Testis (tissue), 3 donors: ENCODE measurements around the gene GRAMD1B. TPM values are rescaled to one million over a fixed set of nuclear protein-coding genes. Genes with fewer than 3 reads are reported as not detected.

ENCODE experiments used
- DNase-seq: peaks from one replicate; pipeline ENCODE4 v3.0.0-alpha.2; 2019
- H3K27ac ChIP-seq, 2 donors: fragments of 200-600 bp; sonication (generic); one replicate each; pipeline ENCODE4 v1.5.1; 2019
- H3K27me3 ChIP-seq: fragments of 200-600 bp; sonication (generic); one replicate; pipeline ENCODE4 v1.5.1; 2019
- H3K36me3 ChIP-seq: fragments of 200-600 bp; sonication (generic); one replicate; pipeline ENCODE4 v1.5.1; 2017; ENCODE audit warnings: low read depth; ENCODE audit errors: missing control alignments
- H3K4me1 ChIP-seq: fragments of 200-600 bp; sonication (generic); one replicate; pipeline ENCODE4 v1.5.1; 2019
- H3K4me3 ChIP-seq, 2 donors: fragments of 200-600 bp; sonication (generic); one replicate each; pipeline ENCODE4 v1.5.1; 2017 to 2019
- H3K9me3 ChIP-seq: fragments of 200-600 bp; sonication (generic); one replicate; pipeline ENCODE4 v1.5.1; 2017
- CTCF ChIP-seq, 3 experiments: fragments of 450-650 bp in 2 of 3; fragments of 200-600 bp in 1 of 3; sonication (generic) in 1 of 3; IDR thresholded peaks; one replicate each; pipeline ENCODE4 v1.5.1; 2016 to 2019; ENCODE audit warnings: antibody characterized with exemption in 3 of 3, mild to moderate bottlenecking in 2 of 3, moderate library complexity in 1 of 3
- POLR2A ChIP-seq: fragments of 450-650 bp; IDR thresholded peaks from one replicate; pipeline ENCODE4 v1.6.1; 2017; ENCODE audit warnings: antibody characterized with exemption, mild to moderate bottlenecking, moderate library complexity
- WGBS, 2 donors: methylation state at CpG; one replicate each; pipeline ENCODE4 v1.1.5; 2018; 5-methylcytosine and 5-hydroxymethylcytosine counted together
- intact Hi-C: fragments of 100-400 bp; cut with DNase I; formaldehyde crosslinking; loops from one replicate; pipeline ENCODE4 v1.15.1; 2023; ENCODE audit warnings: low total_unique reads
- polyA plus RNA-seq: library from polyadenylated mRNA; stranded (reverse); fragments of 350-450 nt; fragmentation: Illumina TruSeq; extraction: RNeasy Lipid Tissue Mini Kit (QIAGEN cat#74804); gene quantifications from one replicate; pipeline ENCODE4 v1.2.3, GENCODE V29; 2014; ENCODE audit warnings: low read depth, low replicate concordance; ENCODE audit not compliant: insufficient read depth
- total RNA-seq, 2 donors: library from RNA; depleted of rRNA; stranded (reverse); fragments of >200 nt; gene quantifications; one replicate each; pipeline ENCODE4 v1.2.3, GENCODE V29; 2016

The GRAMD1B gene
- total and polyA plus RNA-seq, 3 donors from 2014 or later = 48.1 to 78.9 (median 48.9) TPM

GRCh38 chr11:123443851-123444623 lies 14.0 kb downstream of the GRAMD1B start:
- Histone ChIP-seq H3K4me1 (no peaks in the 10 kb centered on the region), H3K9me3 (no peaks in the 10 kb centered on the region), H3K4me3 (no peak overlapping the region), H3K36me3 (no peaks in the 10 kb centered on the region), H3K27me3 (no peaks in the 10 kb centered on the region), H3K27ac (no peak overlapping the region)
- intact Hi-C loops = no loop called here
- WGBS, 2 donors = 82% methylated on average over 5 of the region's 5 CpGs
- TF ChIP-seq POLR2A (no peak), CTCF (IDR thresholded peaks at IDR 0.05) (no peak)
- DNase-seq = no peak

- intact Hi-C loops = no loop called here
- Histone ChIP-seq H3K27me3 (no peaks in the 10 kb centered on the region), H3K36me3 (no peaks in the 10 kb centered on the region), H3K4me1 (no peaks in the 10 kb centered on the region), H3K27ac (no peak overlapping the region), H3K4me3 (no peak overlapping the region), H3K9me3 (no peaks in the 10 kb centered on the region)
- TF ChIP-seq POLR2A (no peak), CTCF (IDR thresholded peaks at IDR 0.05) (no peak)
- no peak for DNase-seq
- WGBS, 2 donors = 41 to 58% methylated on average over 8 of the region's 8 CpGs
Measured at GRCh38 chr11:123448823-123449222, 18.8 kb downstream of the GRAMD1B start.

- Histone ChIP-seq H3K9me3 (no peaks in the 10 kb centered on the region), H3K27me3 (no peaks in the 10 kb centered on the region), H3K27ac (no peak overlapping the region), H3K4me1 (no peaks in the 10 kb centered on the region), H3K36me3 (no peaks in the 10 kb centered on the region), H3K4me3 (no peak overlapping the region)
- no peak for DNase-seq
- intact Hi-C loops = no loop called here
- TF ChIP-seq POLR2A = no peak
- TF ChIP-seq CTCF (IDR thresholded peaks at IDR 0.05) = no peak
Measured at GRCh38 chr11:123449436-123449835, 19.4 kb downstream of the GRAMD1B start.

- no peaks in the 10 kb centered on the region for H3K4me1 ChIP-seq
- no peak overlapping the region for H3K4me3 ChIP-seq
- WGBS, 2 donors = 49 to 68% methylated on average over 3 of the region's 3 CpGs
- intact Hi-C loops = no loop called here
- H3K27me3 ChIP-seq = no peaks in the 10 kb centered on the region
- DNase-seq = peak; percentile 53
- no peak overlapping the region for H3K27ac ChIP-seq
- TF ChIP-seq POLR2A = no peak
- no peak for TF ChIP-seq CTCF (IDR thresholded peaks at IDR 0.05)
- no peaks in the 10 kb centered on the region for H3K9me3 ChIP-seq
- no peaks in the 10 kb centered on the region for H3K36me3 ChIP-seq
Measured at GRCh38 chr11:123450623-123451022, 20.6 kb downstream of the GRAMD1B start.

- no peaks in the 10 kb centered on the region for H3K4me1 ChIP-seq
- H3K27me3 ChIP-seq = no peaks in the 10 kb centered on the region
- no peaks in the 10 kb centered on the region for H3K9me3 ChIP-seq
- no peak overlapping the region for H3K4me3 ChIP-seq
- intact Hi-C loops = no loop called here
- TF ChIP-seq CTCF (IDR thresholded peaks at IDR 0.05) (no peak), POLR2A (no peak)
- H3K36me3 ChIP-seq = no peaks in the 10 kb centered on the region
- H3K27ac ChIP-seq = peak overlapping the region in 1 of 2 donors; percentile 19
- DNase-seq = no peak
- 67 to 81% methylated on average over 5 of the region's 5 CpGs for WGBS, 2 donors
Measured at GRCh38 chr11:123451183-123451781, 21.2 kb downstream of the GRAMD1B start.
